ENCODE measurements around the gene BTN1A1.
"Not testable (repeated sequence)": the region's sequence is repeated elsewhere in the genome, so short reads cannot be mapped to it uniquely, and the experiment has no call there.

Gene BTN1A1

DNA sequence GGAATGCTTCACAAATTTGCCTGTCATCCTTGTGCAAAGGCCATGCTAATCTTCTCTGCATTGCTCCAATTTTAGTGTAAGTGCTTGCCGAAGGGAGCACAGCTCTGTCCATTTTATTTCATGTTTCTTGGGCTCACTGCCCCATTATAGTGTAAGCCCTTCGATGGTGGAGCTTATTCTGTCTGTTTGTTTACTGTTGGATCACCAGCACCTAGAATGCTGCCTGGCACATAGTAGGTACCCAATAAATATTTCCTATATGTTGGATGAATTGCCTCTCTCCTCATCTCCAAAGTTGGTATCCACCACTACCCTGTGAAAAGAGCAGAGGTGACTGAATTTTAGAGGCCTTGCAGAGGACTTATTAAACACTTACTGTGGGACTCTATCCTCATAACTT lies 19.3 kb downstream of the BTN1A1 start:
- no peak for DNase-seq

DNA sequence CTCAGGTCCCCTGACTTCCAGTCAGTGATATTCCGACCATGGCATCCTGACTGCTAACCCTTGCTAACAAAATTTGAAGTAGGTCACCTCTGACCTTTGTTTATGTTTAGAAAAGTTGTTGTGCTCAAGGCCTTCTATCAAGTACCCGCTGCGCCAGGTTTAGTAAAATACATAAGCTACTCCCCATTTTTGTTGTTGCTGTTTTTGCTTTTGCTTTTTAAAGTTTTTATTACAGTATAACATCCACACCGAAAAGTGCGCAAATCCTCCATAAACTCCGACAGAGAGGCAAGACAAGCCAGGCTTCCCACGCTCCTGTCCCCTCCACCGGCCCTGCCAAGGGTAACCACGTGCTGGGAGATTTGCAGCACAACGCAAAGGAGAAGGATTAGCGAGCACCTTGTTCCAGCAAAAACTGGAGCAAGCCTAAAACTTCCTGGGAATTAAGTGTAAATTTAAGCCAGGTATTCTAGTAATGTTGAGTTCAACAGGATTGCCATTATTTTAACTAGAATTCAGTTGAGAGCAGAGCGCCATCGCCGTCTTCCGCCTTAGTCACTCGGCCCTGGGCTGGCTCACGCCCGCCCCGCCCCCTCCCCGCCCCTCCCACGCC lies 20.2 kb downstream of the BTN1A1 start:
- DNase-seq = peak; percentile 71

DNA sequence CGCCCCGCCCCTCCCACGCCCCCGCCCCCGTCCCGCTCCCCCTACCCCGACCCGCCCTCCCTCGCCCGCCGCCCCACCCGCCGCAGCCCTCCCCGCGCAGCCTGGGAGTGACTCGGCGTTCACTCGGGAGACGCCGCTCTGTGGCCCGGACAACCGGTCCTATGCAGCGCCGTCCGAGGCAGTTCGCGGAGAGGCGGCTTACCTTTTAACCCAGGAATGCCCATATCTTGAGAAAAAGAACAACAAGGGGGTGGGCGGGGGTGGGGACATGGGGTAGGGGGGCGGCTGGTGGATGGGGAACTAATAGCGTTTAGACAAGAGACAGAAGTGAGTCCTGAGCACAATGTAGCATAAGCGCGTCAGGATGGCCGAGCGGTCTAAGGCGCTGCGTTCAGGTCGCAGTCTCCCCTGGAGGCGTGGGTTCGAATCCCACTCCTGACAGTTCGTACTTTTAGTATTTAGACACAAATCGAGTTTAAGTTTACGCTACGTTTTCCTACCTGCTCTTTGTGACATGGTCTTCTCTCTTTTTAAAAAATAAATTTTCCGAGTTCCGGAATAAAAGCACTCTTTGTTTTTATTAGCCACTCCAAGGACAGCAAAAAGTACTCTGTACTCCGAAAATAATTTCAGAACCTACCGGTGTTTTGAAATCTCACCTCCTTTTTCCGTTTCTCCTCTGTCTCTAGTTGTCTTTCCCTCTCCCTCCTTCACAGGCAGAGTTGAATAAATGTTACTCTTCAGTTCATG lies 20.9 kb downstream of the BTN1A1 start:
- peak; percentile 96 for DNase-seq

DNA sequence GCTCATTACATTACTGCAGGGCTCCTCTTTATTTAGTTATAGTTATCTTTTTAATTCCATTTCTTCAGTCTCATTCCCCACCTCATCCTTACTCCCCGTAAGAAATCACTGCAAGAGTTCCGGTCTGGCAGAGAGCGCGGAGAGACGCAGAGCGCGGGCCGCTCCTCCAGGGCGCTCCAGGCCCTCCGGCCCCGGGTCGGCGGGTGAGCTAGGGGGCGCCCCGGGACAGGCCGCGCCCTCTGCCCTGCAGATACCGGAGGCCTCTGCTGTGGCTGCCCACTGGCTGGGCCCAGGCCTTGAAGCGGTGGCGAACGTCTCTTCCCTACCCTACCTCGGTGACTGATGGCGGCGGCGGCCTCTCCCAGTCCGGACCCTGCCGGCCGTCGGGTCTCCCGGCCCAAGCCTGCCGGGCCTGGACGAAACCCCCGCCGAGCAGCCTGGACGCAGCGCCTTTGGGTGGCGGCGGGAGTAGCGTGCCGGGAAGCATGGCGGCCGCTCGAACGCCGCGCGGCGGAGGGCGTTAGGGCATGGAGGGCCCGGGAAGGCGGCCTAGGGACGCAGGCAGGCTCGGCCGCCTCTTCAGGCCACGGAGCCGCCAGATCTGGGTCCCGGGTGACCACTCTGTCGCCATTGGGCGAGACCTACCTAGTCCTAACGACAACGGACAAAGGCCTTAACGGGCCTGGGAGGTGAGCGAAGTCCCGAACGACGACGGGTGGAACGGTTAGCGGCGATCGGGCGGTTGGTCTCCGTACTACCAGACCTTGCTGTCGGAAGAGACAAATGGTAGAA lies 21.7 kb downstream of the BTN1A1 start:
- peak; percentile 87 for DNase-seq

DNA sequence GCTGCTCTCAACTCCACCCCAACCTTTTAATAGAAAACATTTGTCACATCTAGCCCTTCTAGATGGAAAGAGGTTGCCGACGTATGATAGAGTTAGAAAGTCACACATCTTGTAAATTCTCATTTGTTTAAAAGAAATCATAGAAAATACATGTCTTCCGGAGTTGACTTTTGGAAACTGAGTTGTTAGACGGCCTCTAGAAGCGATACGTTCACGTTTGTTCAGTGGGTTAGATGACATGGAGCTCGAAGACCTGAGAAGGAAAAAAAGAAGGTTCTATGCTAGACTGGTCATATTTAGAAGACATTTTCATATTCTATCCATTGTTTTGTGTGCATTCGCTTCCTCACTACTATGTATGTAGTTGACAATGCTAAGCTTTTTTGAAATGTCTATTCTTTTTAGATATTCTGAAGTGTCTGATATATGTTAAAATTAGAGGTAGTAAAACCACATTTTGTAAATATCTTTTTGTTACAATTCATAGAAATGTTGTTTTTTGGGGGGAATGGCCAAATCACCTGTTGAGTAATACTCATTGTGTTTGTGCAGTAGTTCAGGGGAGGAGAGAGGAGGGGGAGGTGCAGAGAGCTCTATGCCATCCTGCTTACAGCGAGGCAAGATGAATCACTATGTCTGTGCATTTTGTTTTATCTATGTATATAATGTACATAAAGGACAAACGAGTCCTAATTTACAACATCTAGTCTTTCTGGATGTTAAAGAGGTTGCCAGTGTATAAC lies 22.6 kb downstream of the BTN1A1 start:
- not testable (repeated sequence) for DNase-seq

DNA sequence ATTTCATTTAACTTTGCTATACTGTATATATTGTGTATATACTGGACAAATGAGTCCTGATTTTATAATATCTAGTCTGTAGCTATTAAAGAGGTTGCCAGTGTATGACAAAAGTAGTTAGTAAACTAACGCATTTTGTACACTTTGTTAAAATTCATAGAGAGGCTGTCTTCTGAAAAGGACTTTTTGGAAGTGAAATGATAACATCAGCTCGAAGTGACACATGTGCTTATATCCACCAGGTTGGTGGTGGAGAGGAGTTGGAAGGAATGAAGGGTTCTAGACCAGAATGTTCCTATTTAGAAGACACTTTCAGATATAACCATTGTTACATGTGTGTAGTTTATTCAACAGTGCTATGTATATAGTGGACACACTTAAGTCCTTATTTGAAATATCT lies 24.2 kb downstream of the BTN1A1 start:
- not testable (repeated sequence) for DNase-seq

DNA sequence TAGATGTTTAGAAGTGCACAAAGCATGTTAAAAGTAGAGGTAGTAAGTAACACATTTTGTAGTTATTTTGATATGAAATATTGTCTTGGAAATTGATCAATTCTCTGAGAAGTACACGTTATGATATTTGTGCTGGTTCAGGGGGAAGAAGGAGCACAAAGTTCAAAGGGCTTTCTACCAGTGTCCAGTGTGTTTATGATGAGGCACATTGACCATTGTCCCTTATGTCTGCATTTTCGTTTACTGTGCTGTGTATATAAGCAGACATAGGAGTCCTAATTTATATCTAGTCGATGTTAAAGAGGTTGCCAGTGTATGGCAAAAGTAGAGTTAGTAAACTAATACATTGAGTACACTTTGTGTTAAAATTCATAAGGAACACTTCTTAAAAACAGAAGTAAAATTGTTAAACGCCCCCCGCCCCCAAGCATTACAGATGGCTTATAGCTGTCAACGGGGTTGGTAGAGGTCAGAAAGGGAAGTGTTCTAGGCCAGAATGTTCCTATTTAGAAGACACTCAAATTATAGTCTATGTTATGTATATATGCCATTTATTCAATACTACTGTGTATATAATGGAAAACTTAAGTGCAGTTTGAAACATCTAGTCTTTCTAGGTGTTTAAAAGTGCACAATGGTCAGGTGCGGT lies 24.7 kb downstream of the BTN1A1 start:
- DNase-seq = no peak

DNA sequence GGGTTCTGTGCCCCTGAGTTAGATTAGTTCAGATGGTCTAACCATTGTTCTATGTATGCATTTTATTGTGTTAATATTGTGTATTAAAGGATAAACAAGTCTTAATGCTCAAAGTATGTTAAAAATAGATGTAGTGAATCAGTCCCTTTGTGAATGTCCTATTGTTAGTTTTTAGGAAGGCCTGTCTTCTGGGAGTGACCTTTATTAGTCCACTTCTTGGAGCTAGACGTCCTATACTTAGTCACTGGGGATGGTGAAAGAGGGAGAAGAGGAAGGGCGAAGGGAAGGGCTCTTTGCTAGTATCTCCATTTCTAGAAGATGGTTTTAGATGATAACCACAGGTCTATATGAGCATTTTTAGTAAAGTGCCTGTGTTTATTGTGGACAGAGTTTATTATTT lies 25.7 kb downstream of the BTN1A1 start:
- no peak for DNase-seq

DNA sequence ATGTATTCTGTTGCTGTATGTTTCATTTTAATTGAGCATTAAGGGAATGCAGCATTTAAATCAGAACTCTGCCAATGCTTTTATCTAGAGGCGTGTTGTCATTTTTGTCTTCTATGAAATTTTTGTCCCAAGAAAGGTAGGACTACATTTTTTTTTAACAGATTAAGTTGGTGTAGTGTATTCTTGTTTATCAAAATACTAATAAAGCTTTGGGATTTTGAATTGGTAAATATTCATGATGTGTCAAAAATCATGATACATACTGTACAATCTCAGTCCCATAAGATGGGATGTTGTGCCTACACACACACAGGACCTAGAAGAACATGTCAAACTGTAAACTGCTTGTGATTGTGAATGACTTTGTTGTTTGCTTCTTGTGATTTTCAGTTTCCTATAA lies 26.8 kb downstream of the BTN1A1 start:
- no peak for DNase-seq

DNA sequence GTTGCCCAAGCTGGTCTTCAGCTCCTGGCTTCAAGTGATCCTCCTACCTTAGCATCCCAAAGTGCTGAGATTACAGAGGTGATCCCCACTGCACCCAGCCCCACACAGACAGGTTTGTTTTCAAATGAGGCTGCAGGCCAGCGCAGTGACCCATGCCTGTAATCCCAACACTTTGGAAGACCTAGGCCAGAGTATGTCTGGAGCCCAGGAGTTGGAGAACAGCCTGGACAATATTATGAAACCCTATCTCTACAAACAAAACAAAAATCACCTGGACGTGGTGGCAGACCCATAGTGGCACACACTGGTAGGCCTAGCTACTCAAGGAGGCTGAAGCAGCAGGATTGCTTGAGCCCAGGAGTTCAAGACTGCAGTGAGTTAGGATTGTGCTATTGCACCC lies 30.1 kb downstream of the BTN1A1 start:
- no peak for DNase-seq

DNA sequence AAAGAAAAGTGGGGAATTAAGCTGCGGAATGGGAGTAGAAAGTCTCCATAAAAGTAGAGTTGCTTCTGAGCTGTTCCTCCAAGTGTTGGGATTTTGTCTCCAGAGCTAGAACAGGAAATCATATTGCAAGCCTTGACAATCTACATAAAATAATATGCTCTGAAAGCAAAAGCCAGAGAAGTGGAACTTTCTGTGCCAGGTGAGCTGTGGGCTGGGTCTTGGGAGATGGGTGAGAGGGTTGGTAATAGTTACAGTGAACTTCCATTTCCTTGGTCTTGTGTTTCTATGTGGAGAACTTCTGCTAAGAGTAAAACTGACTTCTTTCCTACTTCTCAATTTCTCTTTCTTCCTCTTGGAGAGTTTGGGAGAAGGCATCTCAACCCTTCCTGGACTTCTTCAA lies 31.8 kb downstream of the BTN1A1 start:
- no peak for DNase-seq

DNA sequence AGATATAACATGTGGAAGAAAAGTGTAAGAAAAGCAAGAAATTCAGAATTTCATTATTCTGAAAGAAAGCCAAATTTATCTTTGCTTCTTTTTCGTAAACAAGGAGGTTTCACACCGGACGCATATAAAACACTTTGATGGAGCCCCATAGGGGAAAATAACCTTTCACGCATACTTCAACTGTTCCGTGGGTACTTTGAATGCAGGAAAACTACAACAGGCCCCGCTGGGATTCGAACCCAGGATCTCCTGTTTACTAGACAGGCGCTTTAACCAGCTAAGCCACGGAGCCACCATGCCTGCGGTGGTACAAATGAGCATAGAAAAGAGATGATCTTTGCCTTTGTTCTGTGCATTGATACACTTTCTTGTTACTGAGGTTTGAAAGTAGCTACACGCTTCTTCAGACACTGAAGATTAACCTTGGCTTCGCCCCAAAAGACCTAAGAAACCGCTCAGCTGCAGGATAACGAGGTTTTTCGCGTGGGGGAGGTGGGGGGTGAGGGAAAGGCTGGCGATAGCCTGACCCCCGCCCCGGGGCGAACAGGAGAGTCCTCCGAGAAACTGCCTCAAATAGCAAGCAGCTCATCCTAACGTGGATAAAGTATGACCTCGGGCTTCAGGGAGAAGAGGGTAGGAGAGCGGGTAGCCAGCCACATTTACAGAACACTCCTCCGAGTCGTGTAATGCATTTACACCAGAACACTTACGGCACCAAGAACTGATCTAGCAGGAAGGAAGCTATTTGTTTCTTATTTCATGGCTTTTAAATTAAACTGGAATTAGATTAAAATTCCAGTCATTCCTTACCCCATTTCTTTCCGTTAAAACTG lies 32.8 kb downstream of the BTN1A1 start:
- peak; percentile 99 for DNase-seq

DNA sequence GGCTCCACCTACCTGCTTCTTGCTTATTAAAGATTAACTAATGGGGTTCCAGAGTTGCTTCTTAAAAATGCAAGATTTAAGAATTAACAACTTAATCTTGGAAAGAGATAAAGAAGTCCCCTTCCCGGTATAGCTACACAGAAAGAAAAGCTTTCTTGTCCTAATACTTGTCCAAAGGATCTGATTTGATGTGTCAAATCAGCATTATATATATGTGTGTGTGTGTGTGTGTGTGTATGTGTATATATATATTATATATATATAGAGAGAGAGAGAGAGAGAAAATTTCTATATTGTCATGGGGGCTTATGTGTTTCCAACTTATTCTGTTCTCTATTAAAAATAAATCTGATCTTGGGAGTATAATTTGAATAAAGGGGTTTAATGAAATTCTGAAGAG lies 33.4 kb downstream of the BTN1A1 start:
- no peak for DNase-seq

DNA sequence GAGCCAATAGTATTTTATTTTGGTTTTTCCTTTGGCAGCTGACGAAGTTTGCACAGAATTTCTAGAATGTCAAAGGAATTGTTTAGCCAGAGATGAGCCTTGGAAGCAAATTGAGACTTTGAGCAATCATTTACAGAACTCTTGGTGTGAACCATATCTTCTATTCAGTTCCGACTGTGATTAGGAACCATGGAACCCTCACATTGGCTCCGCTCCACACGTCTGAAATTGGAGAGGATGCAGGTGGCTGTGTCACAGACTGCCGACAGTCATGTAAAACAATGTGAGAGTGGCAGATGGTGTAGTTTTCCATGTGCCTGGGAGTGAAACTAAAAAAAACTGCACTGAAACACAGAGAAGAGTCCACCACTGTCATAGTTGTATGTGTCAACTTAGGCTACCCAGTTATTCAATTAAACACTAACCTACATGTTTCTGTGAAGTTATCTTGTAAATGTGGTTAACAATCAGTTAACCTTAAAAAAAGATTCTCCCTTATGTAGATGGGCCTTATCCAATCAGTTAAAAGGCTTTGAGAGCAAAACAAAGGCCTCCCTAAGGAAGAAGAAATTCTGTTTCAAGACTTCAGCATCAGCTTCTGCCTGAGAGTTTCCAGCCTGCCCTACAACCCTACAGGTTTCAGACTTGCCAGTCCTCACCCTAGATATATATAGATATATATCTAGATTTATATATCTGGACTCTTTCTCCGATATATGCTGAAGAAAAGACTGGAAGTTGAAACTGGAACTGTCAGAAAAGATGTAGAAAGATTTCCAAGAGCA lies 34.8 kb downstream of the BTN1A1 start:
- no peak for DNase-seq

DNA sequence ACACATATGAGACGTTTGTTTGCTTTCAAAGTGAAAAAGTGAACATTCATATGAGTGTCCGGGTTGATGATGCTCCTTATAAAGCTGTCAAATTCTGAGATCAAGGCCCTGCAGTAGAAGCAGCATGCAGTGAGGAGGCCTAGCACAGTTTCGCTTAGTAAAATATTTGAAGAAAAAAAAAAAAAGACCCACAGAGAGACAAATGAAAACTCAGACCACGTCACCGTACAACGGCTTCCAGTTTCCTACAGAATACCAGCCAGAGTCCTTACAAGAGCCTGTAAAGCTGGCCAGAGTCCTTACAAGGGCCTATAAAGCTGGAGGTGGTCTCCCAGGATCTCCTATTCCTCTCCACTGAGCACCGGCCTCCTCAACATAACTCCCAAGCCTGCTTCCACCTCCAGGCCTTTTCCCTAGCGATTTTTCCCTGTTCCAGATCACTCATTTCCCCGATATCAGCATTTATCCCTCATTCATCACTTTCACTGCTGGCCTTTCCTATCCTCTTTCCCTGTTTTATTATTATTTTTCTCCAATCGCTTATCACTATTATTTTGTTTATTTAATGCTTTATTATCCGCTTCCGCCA lies 36.6 kb downstream of the BTN1A1 start:
- DNase-seq = no peak

DNA sequence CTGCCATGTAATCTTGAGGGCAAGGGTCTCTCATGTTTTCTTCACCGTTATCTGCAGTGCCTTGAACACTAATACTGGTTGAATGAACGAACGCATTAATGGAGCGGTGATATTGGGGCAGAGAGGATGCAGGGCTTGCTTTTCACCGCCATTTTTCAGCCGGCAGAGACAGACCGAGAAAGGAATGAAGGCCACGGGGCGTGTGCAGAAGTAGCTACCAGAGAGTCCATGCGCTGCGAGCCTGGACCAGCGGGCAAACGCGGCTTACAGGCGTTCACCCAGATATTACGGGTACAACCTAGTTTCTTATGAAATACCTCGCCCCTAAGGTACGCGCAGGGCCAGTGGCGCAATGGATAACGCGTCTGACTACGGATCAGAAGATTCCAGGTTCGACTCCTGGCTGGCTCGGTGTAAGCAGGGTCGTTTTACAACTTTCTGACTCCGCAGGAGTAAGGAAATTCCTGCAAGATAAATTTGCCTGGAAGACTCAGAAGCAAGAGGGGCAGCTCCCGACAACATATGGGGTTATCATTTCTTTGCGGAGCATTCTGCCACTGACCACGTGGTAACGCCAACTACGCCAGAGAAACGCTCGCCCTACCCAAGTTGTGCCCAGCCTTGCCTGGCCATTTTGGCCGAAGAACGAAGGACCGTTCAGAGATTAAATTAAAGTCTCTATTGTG lies 37.2 kb downstream of the BTN1A1 start:
- DNase-seq = peak; percentile 98

DNA sequence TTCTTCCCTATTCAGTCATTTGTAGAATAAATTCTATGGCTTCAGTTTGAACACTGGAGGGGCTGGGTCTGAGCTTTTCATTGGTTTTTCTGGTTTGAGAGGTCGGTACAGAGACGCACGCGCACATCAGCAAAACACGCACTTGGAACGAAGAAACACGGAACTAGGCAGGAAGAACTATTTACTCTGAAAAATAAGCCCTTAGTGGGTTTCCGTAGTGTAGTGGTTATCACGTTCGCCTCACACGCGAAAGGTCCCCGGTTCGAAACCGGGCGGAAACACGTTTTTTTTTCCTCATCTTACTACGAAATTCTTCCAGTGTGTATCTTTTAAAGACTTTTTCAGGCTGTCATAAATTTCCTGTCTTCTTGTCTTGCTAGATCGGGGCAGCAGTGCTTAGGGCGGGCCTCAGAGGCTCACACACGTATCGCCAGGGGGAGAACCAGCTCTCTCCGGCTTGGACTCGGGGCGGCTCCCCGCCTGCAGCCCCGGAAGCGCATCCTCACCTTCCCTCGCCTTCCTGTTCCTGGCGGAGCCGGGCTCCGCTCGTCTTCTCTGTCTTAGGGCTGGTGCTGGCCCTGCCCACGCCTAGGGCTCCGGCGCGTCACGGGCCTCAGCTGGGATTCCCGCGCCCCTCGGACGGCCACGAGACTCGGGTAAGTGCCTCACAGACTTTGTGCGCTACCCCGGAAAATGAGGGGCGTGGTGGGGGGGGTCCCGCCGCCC lies 37.9 kb downstream of the BTN1A1 start, which contains the start of gene HMGN4:
HMGN4 (plus strand) TSS at position 521 of the 726 bp plus-strand sequence. CDS start 6,841 bp downstream, outside the sequence.
- peak; percentile 87 for DNase-seq

DNA sequence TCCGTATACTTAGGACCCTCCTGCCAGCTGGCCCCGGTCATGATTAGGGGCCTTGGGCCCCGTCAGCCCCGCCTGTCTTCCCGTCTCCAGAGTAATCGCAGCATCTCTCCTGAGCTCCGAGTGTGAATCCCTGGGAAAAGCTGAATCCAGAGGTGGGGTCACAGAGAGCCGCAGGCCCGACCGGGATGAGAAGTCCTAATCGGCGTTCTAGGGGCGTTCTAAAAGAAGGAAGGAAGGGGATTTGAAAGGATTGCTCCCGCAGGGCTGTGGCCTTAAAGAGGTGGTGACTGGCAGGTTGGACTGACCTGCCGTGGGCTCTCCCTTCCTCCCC lies 38.4 kb downstream of the BTN1A1 start:
- DNase-seq = no peak

DNA sequence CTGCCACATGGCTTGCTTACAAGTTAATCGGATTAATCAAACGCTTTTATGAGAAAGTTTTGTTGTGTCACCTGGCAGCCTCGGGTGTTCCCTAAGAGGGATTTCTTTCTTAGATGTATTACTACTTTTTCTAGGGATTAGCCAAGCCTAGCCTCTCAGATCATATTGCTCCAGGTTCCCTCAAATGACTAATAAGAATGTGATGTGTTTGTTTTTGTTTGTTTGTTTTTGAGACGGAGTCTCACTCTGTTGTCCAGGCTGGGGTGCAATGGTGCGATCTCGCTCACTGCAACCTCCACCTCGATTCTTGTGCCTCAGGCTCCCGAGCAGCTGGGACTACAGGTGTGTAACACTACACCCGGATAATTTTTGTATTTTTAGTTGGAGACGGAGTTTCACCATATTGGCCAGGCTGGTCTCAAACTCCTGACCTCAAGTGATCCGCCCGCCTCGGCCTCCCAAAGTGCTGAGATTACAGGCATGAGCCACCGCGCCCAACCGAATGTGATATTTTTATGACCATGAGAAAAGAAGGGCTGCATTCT lies 39.0 kb downstream of the BTN1A1 start:
- no peak for DNase-seq

Measured in activated CD8-positive, alpha-beta memory T cell treated with anti-CD3 and anti-CD28 coated beads, Interleukin-2, amount 50 U/mL, for 48 hours (primary cell).